ENCODE measurements around the gene NELFB. TPM values are rescaled to one million over a fixed set of nuclear protein-coding genes. Genes with fewer than 3 reads are reported as not detected.

The NELFB gene
- total and polyA plus RNA-seq, 5 donors, result 33.8 to 38.6 (median 35.6) TPM

DNA sequence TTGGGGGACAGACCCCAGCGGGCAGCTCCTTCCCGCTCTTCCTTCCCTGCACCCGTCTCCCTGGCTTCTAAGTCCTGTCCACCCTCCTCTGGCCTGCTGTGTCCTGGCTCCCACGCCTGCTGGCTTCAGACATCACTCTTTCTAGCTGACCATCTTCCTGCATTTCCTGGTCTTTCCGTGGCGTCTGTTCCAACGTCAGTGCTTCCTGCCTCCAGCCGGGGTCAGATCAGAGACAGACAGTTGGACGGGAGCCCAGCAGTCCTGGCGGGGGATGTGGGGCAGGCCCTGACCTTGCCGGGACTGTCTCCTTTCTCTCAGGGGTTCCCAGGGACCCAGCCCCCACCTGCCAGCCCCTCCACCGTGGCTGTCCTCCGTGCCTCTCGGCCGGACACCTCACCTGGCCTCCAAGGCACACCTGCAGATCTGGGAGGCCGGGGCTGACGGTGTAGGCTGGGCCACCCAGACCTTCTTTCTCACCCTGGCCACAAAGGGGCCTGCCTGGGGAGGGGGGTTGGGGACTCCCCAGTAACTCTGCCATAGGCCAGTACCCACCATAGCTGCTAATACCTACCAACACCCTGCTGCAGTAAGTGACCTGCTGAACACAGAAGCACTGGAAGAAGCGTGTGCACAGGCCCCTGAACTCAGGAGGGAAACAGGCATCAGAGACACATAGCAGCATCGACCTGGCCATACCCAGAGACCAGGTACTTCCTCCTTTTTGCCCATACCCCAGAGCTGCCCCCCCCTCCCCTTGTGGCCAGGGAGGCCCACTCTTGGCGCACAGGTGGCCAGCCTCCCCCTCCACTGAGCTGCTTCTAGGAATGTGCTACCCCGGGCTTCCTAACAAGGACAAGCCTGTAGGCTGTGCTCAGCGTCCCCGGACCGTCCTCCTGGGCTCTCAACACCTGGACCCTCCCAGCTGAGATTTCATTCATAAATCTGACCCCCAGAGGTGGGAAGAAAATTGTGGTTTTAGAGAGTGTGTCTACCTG, 41.8 kb downstream of the NELFB start:
- peak overlapping the region; percentile 74 for H3K4me3 ChIP-seq (ENCODE audit: low read length)
- no peaks in the 10 kb centered on the region for H3K27me3 ChIP-seq (ENCODE audit: control insufficient read depth, insufficient read depth)
- intact Hi-C loops (cut with DNase I), result loop anchor here in 3 of 4 donors (5.0 to 10.0 kb wide), 2 partner anchors 110 to 228 kb away; no protein-coding TSS in a partner anchor
- DNase-seq (peak; percentile 79 to 91 (median 88)), ATAC-seq (peak; percentile 29 to 54)
- H3K27ac ChIP-seq (ENCODE audit: low read length), result peak overlapping the region; percentile 28
- H3K9me3 ChIP-seq (ENCODE audit: control insufficient read depth, low read length), result no peaks in the 10 kb centered on the region
- H3K4me1 ChIP-seq (ENCODE audit: control insufficient read depth, insufficient read depth, low read length), result no peaks in the 10 kb centered on the region
- WGBS, result 44% methylated on average over 24 of the region's 24 CpGs

DNA sequence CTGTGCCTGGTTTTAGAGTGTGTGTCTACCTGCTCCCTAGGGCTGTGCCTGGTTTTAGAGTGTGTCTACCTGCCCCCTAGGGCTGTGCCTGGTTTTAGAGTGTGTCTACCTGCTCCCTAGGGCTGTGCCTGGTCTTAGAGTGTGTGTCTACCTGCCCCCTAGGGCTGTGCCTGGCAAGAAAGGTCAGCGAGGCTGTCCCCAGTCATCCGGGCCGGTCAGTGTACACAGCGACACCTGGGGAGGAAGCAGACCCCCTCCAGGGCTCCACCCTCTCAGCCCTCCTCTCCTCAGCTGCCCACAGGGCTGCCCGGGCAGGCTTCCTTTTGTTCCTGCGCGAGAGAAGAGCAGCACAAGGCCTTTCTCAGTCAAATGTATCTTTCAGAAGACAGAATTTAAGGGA, 42.8 kb downstream of the NELFB start:
- Histone ChIP-seq H3K27me3 (ENCODE audit: control insufficient read depth, insufficient read depth) (no peaks in the 10 kb centered on the region), H3K4me1 (ENCODE audit: control insufficient read depth, insufficient read depth, low read length) (no peaks in the 10 kb centered on the region), H3K9me3 (ENCODE audit: control insufficient read depth, low read length) (no peaks in the 10 kb centered on the region), H3K27ac (ENCODE audit: low read length) (peak overlapping the region; percentile 70), H3K4me3 (ENCODE audit: low read length) (no peak overlapping the region)
- intact Hi-C loops (cut with DNase I), result loop anchor here in 3 of 4 donors (5.0 to 10.0 kb wide), 2 partner anchors 109 to 227 kb away; no protein-coding TSS in a partner anchor
- DNase-seq (peak; percentile 19 to 52 (median 45)), ATAC-seq (no peak)
- WGBS, result 62% methylated on average over 7 of the region's 7 CpGs

DNA sequence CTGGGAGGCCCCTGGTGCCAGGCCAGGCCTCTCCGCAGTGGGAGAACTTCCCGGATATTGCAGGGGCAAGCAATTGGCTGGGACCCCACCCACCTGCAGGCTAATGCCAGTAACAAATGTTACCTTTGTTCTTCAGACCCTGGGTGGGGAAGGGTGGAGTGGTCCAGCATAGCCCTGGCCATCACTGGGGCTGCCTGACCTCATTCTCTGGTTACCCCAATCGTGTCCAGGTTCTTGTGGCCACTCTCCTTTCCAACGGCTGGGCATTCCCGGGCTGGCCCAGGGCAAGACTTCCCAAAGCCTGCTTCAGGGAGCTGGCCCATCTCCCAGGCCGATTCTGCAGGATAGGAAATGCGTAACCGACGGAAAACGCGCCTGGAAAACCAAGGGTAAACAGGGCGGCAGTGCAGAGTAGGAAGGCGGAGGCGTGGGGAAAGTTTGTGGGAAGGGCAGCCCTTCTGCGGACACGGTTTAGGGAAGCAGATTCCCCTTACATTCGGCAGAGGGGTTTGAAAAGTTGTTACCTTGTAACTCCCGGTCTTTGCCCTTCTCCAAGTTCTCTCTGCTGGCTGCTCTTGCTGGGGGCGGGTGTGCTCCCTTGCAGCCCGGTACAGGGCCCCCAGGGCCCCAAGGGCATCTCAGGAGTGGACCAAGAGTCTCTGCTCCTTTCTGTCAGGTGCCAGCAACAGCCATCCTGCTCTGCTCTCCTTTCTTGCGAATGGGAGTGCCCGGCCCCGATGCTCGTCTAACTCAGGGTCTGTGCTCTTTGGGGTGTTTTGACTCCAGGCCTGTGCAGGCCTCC, 43.5 kb downstream of the NELFB start:
- peak overlapping the region; percentile 70 for H3K27ac ChIP-seq (ENCODE audit: low read length)

DNA sequence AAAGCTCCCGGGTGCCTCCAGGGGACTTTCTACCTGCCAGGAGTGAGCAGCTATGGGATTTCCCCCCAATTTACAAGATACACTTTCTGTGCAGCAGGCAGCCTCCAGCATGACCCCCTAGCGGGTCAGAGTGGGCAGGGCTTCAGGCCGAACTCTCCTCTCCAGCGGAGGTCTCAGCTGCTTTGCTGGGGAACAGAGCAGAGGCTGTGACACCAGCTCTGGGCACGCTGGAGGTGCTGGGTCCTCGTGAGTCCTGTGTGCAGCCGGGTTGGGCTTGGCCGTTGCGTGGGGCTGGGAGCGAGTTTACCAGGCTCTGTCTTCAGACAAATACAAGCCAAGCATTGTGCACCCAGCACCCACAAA, 44.1 kb downstream of the NELFB start:
- peak overlapping the region; percentile 53 for H3K27ac ChIP-seq (ENCODE audit: low read length)
- intact Hi-C loops (cut with DNase I), result loop anchor here in 3 of 4 donors (5.0 to 10.0 kb wide), 2 partner anchors 108 to 226 kb away; no protein-coding TSS in a partner anchor
- 59% methylated on average over 10 of the region's 10 CpGs for WGBS
- H3K4me1 ChIP-seq (ENCODE audit: control insufficient read depth, insufficient read depth, low read length), result no peaks in the 10 kb centered on the region
- no peaks in the 10 kb centered on the region for H3K9me3 ChIP-seq (ENCODE audit: control insufficient read depth, low read length)
- ATAC-seq (no peak), DNase-seq (peak; percentile 12 to 60 (median 41))
- peak overlapping the region; percentile 76 for H3K4me3 ChIP-seq (ENCODE audit: low read length)
- no peaks in the 10 kb centered on the region for H3K27me3 ChIP-seq (ENCODE audit: control insufficient read depth, insufficient read depth)

More for the DNA sequence above, 43.5 kb downstream of the NELFB start:
- WGBS, result 62% methylated on average over 24 of the region's 24 CpGs
- ATAC-seq (peak; percentile 1 to 42), DNase-seq (peak; percentile 65 to 85 (median 81))
- Histone ChIP-seq H3K4me1 (ENCODE audit: control insufficient read depth, insufficient read depth, low read length) (no peaks in the 10 kb centered on the region), H3K9me3 (ENCODE audit: control insufficient read depth, low read length) (no peaks in the 10 kb centered on the region), H3K4me3 (ENCODE audit: low read length) (peak overlapping the region; percentile 76), H3K27me3 (ENCODE audit: control insufficient read depth, insufficient read depth) (no peaks in the 10 kb centered on the region)
- intact Hi-C loops (cut with DNase I), result loop anchor here in 3 of 4 donors (5.0 to 10.0 kb wide), 2 partner anchors 109 to 226 kb away; no protein-coding TSS in a partner anchor

DNA sequence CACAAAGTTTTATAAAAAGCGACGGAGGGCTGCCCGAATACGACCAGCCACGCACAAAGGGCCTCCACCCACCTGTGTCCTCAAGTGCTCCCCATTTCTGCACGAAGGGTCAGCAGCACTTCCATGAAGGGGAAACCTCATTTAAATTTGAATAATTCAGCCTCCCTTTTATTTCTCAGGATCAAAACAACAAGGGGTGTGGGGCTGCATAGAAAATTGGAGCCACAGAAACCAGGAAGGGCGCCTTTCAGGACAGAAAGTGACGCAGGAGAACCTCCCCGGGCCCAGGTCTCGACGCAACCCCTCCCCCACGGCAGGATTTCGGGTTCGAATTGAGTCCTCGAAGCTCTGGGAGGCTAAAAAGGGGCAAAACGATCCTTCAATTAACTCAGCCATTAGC, 44.8 kb downstream of the NELFB start:
- DNase-seq, result peak; percentile 52 to 78 (median 76)
- Histone ChIP-seq H3K9me3 (ENCODE audit: control insufficient read depth, low read length) (no peaks in the 10 kb centered on the region), H3K27ac (ENCODE audit: low read length) (no peak overlapping the region), H3K4me3 (ENCODE audit: low read length) (peak overlapping the region; percentile 76), H3K27me3 (ENCODE audit: control insufficient read depth, insufficient read depth) (no peaks in the 10 kb centered on the region), H3K4me1 (ENCODE audit: control insufficient read depth, insufficient read depth, low read length) (no peaks in the 10 kb centered on the region)
- intact Hi-C loops (cut with DNase I), result loop anchor here (2.0 to 10.0 kb wide), 4 partner anchors 105 to 225 kb away; no protein-coding TSS in a partner anchor
- peak in 1 of 2 donors; percentile 1 for ATAC-seq
- 35% methylated on average over 16 of the region's 16 CpGs for WGBS

DNA sequence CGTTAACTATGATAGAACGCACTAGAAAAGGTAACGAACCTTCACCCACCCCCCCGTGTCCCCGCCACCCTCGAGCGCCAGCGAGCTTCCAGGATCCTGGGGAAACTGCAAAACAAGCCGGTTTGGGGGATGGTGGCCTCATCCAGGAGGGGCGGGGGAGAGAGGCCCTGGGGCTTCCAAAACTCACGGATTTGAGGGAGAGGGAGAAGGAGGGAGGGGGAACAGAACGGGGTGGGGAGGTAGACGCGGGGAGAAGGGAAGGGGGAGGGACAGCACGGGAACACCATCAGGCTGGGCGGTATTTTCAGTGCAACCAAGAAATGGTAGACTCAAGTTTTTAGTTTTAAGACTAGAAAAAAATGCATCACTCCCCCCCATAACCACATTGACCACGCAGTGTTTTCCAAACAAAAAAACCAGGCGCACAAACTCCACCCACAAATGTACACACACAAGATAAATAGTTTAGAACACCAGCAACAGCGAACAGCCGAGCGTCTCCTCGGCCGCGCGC, 45.5 kb downstream of the NELFB start:
- intact Hi-C loops (cut with DNase I), result loop anchor here in 3 of 4 donors (2.0 to 10.0 kb wide), 3 partner anchors 104 to 107 kb away; no protein-coding TSS in a partner anchor
- DNase-seq (peak in 2 of 3 donors; percentile 31 to 57), ATAC-seq (no peak)
- H3K27me3 ChIP-seq (ENCODE audit: control insufficient read depth, insufficient read depth), result no peaks in the 10 kb centered on the region
- no peaks in the 10 kb centered on the region for H3K9me3 ChIP-seq (ENCODE audit: control insufficient read depth, low read length)
- H3K4me3 ChIP-seq (ENCODE audit: low read length), result peak overlapping the region; percentile 76
- no peaks in the 10 kb centered on the region for H3K4me1 ChIP-seq (ENCODE audit: control insufficient read depth, insufficient read depth, low read length)
- peak overlapping the region; percentile 60 for H3K27ac ChIP-seq (ENCODE audit: low read length)
- 3% methylated on average over 25 of the region's 25 CpGs for whole genome bisulfite sequencing

DNA sequence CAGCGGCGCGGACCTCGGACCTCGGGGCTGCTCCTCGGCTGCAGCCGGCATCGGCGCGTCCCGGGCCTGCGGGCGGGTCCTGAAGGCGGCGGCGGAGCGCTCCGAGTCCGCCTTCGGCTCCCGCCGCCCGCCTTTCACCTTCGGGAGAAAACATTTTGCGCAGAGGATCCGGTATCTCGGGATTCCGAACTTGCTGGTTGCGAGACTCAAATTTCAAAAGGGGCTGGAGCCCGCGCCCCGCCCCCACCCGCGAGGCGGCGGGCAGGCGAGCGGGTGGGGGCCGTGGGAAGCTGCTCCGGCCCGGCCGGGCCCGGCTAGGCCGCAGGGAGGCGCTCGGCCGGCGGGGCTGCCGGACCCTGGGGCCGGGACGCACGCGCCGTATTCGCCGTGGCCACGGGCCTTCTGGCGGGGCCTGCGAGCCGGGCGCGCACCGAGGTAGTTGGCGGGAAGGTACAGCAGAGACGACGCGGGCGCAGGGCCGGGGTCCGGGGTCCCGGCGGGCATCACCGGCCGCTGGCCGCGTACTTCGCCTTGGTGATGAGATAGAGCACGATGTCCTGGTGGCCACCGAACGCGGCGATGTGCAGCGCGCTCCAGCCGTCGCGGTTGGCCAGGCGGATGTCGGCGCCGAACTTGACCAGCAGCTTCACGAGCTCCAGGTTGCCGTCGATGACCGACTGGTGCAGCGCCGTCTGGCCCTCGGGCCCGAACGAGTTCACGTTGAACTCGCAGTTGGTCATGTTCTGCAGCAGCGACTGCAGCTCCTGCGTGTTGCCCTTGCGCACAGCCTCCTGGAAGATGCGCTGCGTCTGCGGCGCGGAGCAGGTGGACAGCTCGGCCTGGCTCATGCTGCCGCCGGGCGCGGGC, 46.2 kb downstream of the NELFB start:
- WGBS, result under 1% methylated on average over 115 of the region's 115 CpGs
- peak in 2 of 3 donors; percentile 75 to 81 for DNase-seq
- intact Hi-C loops (cut with DNase I), result loop anchor here in 3 of 4 donors (2.0 to 10.0 kb wide), 3 partner anchors 103 to 106 kb away; no protein-coding TSS in a partner anchor
- no peaks in the 10 kb centered on the region for H3K4me1 ChIP-seq (ENCODE audit: control insufficient read depth, insufficient read depth, low read length)
- H3K4me3 ChIP-seq (ENCODE audit: low read length), result peak overlapping the region; percentile 76
- H3K27me3 ChIP-seq (ENCODE audit: control insufficient read depth, insufficient read depth), result no peaks in the 10 kb centered on the region
- ATAC-seq, result no peak
- H3K9me3 ChIP-seq (ENCODE audit: control insufficient read depth, low read length), result no peaks in the 10 kb centered on the region
- peak overlapping the region; percentile 60 for H3K27ac ChIP-seq (ENCODE audit: low read length)

DNA sequence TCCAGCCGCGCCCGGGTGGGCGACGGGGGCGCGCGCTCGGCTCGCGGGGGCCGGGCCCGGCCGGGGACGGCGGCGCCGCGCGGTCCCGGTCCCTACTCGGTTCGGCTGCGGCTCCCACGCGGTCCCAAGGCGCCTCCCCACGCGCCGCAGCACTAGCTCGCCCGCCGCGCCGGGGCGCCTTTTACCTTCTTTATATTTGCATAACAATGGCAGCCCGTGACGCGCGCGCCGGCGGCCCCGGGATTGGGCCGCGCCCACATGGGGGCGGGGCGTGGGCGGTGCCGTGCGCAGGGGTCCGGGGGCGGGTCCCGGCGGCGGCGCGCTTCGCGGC, 47.0 kb downstream of the NELFB start, which contains the start of gene NRARP:
TSS of gene NRARP (minus strand) at position 154 of the 331 bp plus-strand sequence. CDS start 343 bp downstream, outside the sequence.
- intact Hi-C loops (cut with DNase I), result loop anchor here in 2 of 4 donors (5.0 to 10.0 kb wide), 2 partner anchors 103 to 105 kb away; no protein-coding TSS in a partner anchor
- Histone ChIP-seq H3K9me3 (ENCODE audit: control insufficient read depth, low read length) (no peaks in the 10 kb centered on the region), H3K4me1 (ENCODE audit: control insufficient read depth, insufficient read depth, low read length) (no peaks in the 10 kb centered on the region), H3K27me3 (ENCODE audit: control insufficient read depth, insufficient read depth) (no peaks in the 10 kb centered on the region), H3K27ac (ENCODE audit: low read length) (peak within 1 kb of the TSS; percentile 60), H3K4me3 (ENCODE audit: low read length) (peak within 1 kb of the TSS; percentile 76)
- DNase-seq, result peak; percentile 91 to 97 (median 96)
- under 1% methylated on average over 60 of the region's 60 CpGs for WGBS
- peak; percentile 44 to 64 for ATAC-seq

DNA sequence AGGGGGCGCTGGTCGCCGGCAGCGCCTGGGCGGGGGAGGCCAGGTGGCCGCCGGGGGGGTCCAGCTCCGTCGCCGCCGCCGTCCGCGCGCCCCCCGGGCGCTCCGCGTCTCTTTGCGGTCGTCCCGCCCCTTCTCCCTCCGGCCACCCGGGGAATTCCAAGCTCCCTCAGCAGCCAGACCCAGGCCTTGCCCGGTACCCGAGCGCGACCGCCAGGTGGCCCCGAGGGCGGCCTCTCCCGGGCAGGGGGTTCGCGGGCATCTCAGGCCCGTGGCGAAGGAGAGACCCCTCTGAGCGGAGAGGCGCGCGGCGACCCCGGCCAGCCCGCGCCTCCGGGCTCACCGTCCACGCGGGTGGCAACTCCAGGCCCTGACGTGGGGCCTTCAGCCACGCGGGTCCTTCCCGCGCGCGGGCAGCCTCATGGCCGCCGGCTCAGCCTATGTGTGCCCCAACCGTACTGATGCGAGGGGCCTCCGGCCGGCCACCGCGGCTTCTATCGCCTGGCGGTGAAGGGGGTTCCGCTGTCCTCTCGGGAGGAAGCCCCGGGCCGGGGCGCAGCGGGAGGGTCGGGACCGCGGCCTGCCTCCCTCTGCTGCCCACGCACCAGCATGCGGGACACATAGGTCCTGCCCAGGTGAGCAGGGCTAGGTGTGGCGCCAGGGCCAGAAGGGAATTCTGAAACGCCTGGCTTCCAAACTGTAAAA, 47.5 kb downstream of the NELFB start:
- Histone ChIP-seq H3K4me3 (ENCODE audit: low read length) (peak overlapping the region; percentile 76), H3K9me3 (ENCODE audit: control insufficient read depth, low read length) (no peaks in the 10 kb centered on the region), H3K27me3 (ENCODE audit: control insufficient read depth, insufficient read depth) (no peaks in the 10 kb centered on the region), H3K27ac (ENCODE audit: low read length) (no peak overlapping the region), H3K4me1 (ENCODE audit: control insufficient read depth, insufficient read depth, low read length) (no peaks in the 10 kb centered on the region)
- 6% methylated on average over 78 of the region's 78 CpGs for WGBS
- ATAC-seq (peak; percentile 2), DNase-seq (no peak)
- intact Hi-C loops (cut with DNase I), result loop anchor here in 2 of 4 donors (5.0 to 10.0 kb wide), 2 partner anchors 102 to 105 kb away; no protein-coding TSS in a partner anchor
